GM19395 (cell line): ENCODE results near the gene ANKIB1.
"Not testable (repeated sequence)": the region's sequence is repeated elsewhere in the genome, so short reads cannot be mapped to it uniquely, and the experiment has no call there.

Experiments
- ATAC-seq: cut with Tn5 transposase; IDR thresholded peaks from one replicate; pipeline ENCODE4 v1.9.1; 2021; ENCODE audit warnings: mild to moderate bottlenecking, moderate library complexity; ENCODE audit not compliant: unreplicated experiment

The ANKIB1 gene

DNA sequence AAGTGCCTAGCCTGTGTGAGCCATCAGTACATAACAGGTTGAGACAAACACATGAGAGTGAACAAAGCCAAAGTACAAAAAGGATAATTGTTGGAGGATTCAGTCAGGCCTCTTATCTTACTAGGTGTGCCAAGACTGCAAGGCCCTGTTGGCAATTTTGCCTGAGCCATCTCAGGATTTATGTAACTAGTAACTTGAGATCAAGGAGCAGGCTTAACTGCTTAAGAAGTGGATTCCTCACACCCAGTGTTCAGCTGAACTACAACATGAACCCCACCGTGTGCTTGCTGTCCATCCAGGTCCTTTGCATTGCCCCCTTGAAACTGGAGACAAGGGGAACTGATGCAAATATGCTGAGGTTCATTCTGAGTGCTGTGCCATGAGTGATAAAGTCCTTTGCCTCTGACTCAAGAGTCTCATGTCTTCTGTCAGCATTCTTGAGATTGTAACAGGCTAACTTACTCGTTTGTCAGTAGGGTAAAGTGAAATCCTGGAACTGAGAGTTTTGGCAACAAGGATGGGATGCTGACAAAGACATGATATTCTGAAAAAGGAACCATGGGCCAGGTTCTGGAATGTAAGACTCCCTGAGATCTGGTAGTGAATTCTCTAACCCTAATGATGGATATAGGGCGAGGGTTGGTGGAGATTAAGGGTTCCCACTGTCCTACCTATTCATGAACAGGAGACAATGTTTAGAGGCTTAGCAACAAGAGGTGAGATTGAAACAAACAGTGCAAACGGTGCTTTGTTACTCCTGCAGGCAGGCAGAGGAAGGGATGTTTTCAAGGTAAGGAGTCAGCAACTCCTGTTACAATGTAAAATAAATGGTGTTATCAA, 157.4 kb downstream of the ANKIB1 start:
- no peak for ATAC-seq

DNA sequence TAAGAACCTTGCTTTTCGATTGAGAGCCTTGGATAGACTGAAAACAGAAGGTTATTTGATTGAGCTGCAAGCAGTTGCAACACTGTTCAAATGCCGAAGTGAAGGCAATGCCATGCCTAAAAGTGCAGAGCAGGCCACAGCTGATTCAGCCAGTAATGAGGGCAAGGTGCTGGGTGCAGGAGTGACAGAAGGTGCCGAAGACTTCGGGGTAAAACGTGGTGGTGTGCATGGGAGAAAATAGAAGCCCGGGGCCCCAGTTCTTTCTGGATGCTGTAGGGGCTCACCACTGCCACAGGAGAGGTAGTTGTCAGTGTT, 157.9 kb downstream of the ANKIB1 start:
- no peak for ATAC-seq

DNA sequence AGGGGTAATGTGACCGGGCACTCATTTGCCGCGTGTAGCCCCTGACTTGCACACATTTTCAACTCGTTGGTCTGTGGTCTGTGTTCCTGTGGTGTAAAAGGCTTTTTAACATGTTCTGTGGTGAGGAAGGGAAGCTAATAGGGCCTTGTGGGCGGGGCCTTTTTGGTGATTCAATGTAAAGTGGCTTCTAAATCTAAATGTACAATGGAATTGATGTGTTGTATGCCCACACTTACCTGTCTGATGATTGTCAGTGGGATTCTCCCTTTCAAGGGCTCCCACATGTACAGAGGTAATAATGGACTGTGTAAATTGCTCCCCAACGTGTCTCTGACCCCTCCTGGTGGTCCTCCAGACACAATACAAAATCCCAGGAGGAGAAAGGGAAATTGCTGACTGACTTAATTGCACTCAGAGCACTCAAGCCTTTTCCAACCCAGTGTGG, 158.4 kb downstream of the ANKIB1 start:
- ATAC-seq: no peak

DNA sequence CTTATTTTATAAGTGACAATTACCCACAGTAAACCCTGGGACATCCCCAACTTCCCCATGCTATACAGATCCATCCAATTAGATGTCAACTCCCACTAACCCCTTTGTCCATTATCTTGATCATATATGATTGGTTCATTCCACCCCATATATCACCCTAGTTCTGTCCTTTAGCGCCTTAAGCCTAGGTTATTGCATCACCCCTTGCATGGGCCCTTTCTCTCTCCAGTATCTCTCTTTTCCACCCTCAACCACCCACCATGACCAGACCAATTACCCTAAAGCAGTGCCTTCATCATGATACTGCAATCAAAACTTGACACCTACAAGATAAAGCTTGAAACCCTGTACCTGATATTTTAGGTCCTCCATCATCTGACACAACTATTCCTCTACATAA, 163.6 kb downstream of the ANKIB1 start:
- ATAC-seq: no peak

DNA sequence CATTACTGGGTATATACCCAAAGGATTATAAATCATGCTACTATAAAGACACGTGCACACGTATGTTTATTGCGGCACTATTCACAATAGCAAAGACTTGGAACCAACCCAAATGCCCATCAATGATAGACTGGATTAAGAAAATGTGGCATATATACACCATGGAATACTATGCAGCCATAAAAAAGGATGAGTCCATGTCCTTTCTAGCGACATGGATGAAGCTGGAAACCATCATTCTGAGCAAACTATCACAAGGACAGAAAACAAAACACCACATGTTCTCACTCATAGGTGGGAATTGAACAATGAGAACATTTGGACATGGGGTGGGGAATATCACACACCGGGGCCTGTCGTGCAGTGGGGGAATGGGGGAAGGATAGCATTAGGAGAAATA, 164.4 kb downstream of the ANKIB1 start:
- not testable (repeated sequence) for ATAC-seq

DNA sequence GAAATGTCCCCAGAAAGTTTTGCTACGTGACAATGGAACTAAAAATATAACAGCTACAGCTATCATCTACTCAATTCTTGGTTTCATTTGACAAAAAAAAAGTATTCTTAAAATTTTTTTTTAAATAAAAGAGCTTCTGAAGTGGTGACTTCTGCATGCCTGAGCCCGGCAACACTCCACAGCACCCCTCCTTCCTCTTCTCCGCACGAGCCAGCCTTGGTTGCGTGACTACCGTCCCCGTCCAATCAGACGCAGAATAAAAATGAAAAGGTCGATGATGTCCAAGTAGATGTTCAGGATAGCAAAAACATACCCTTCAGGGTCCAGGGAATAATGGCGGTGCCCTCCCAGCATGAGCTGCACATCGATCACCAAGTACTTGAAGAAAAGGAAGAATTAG, 167.0 kb downstream of the ANKIB1 start:
- ATAC-seq: no peak

DNA sequence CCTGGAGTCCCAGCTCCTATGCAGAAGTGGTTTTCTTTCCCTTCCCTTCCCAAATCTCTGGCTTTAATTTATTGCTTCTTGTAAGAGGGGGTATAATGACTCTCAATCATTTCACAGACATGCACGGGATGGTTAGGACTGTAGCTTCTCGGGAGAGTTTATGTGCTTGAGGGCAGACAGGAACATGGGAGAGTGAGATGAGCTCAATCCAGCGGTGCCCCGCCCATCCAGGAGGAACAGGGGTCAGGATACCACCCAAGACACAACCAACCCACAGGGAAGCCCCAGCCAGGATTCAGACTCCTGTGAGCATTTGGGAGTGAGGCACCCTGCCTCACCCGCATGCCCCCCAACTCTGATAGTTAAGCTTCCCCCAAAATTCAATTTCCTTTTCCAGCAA, 167.8 kb downstream of the ANKIB1 start:
- no peak for ATAC-seq

DNA sequence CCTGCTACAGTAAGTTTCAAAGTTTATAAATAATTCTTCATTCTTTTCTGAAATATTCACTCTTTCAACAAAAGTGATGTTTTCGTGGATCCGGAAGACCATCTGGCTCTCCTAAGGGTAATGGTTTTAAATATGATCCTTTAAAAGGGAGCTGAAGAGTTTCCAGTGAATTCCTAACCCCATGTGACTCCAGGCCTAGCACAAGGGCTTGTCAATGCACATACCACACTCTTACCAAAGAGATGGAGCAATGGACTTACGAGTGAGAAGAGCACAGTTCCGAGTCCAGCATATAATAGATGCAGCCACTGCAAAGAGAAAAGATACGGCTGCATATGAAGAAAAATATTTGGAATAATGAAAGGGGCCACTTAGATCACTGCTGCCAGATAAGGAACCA, 169.5 kb downstream of the ANKIB1 start:
- ATAC-seq: no peak

DNA sequence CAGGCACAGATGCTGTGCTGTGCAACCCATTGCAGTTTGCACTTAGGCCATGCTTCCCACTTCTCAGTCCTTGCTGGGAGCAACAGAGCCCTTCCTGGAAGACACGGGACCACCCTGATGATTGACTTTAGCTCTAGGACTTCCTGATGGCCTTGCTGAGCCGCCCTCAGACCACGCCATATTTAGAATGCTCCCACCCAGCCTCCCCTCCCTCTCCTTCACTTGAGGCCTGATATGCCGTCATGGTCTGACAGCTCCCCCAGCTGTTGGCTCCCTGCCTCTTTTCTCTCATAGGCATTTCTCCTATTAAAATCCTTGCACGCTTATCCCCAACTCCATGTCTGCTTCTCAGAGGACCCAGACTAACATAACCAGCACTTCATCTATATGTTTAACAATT, 172.1 kb downstream of the ANKIB1 start:
- no peak for ATAC-seq

DNA sequence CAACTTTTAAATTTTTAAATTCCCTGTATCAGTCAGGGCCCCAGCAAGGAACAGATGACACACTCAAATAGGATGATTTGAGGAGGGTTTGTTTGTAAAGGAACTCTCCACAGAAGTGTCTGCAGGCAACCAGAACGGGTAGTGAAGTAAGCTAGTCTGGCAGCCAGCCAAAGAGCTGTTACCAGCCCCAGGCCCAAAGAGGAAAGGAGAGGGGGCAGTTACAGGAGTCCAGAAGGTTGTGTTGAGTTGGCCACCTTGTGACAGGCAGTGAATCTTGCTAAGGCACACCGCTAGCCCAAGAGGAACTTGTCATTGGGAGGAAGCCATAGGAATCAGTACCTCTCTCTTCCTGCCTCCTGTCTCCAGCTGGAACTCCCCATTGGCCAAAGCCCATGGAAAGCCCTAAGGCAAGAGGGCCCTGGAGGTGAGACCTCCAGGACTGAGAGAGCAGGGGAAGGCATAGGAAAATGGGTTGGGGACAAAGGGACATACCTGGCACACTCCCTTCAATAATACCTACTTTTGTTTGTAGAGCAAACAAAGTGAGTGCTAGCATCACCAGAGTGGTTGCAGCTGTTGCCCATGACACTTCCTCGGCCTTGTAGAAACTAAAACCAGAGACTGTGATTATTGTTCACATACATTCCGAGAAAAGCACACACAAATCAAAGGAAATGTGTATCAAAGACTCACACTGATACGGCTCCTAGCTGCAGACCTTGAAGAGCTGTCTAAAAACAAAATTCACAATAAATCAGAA, 176.1 kb downstream of the ANKIB1 start:
- ATAC-seq: no peak

DNA sequence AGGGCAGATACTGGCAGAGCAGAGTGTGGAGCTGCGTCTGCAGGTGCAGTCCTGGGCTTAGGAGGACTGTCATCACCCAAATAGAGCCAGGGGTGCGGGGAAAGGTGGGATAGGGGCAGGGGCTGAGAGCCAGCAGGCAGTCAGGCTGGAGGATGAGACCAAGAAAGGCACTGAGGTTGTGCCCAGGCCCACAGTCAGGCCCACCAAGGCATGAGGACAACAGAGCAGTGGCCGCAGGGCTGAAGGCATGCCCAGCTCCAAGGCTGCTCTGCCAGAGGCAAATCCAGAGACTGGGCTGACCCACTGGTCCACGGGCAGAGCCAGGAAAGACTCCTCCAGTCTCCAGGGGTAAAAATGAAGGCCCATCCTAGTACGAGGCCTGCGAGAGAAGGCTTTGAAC, 177.2 kb downstream of the ANKIB1 start:
- ATAC-seq: no peak

DNA sequence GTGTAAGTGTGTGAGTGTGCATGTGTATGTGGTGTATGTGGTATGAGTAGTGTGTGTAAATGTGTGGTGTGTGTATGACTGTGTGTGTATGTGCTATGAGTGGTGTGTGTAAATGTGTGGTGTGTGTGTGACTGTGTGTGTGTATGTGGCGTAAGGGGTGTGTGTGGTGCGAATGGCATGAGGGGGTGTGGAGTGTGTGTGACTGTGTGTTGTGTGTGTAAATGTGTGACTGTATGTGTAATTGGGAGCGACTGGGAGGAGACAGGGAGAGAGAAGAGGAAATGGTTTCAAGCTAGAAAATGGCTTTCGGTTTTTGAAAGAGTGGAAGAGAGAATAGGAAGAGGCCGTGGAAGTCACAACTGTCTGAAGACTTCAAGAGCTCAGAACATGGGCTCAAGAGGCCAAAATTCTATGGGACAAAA, 177.9 kb downstream of the ANKIB1 start:
- ATAC-seq: no peak

DNA sequence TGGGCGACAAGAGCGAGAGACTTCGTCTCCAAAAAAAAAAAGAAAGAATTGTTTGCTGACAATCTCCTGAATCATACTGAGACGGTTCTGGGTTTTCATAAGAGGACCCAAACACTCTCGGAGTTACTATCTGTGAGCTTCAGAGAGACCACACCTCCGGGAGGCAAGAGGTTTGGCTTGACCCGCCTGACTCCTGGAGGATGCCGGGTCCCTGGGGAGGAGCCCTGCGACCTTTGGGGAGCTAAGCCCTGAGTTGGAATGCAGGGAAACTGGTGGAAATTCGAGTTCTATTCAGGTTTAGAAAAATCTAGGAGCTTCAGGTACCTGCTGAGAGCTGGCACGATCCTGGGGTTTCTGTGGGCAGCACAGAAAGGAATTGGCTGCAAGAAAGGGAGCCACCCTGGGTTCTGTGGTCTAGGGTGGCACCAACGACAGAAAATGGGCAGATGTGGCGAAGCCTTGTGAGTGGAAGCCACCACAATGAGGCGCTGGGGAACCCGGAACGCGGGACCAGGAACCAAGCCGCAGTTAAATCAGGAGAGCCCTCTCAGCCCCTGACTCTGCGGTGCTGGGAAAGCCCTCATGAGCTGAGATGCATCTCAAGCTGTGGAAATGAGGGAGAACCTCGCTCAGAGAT, 179.7 kb downstream of the ANKIB1 start:
- ATAC-seq: no peak

DNA sequence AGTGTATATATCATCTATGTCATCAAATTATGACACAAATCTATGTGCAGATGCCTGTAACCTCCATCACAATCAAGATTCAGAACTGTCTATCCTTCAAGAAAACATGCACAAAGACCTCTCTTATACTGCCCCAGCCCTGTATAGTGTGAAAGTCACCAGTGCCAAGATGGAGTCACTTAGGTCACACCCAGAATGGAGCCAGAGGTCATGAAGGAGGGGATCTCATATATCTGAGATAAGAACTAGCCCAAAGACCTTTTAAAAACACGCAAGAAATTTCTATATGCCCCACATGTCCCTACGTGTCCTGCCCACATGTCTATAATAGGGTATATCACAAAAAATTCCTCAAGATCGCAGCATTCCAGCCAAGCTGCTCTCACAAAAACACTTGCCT, 181.4 kb downstream of the ANKIB1 start:
- ATAC-seq: no peak

DNA sequence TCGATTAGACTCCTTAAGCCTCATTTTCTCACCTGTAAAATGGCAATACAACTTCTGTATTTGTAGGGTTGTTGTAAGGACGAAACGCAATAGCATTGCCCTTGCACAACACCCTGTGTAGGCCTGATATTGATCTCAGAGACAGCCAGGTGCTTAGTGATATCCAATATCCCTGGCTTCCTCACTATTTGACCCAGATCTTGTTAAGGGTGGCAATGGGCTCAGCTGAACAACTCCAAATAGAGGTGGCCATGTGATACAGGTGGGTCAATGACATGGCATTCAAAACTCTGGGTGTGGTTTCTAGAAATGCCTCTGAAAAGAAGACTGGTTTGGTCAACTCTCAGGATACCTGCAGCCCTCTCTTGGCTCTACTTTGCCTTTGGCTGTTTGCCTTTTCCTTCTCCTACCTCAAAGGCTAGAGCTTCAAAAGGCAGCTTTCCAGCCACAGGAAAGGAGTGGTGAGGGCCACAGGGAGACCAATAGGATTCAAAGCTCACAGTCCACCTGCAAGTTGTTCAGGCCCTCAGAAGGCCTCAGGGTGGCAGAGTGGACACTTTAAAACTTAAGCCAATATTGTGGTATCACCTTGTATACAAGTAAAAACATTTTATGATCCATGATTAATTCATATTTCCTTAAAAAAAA, 186.6 kb downstream of the ANKIB1 start:
- ATAC-seq: no peak

DNA sequence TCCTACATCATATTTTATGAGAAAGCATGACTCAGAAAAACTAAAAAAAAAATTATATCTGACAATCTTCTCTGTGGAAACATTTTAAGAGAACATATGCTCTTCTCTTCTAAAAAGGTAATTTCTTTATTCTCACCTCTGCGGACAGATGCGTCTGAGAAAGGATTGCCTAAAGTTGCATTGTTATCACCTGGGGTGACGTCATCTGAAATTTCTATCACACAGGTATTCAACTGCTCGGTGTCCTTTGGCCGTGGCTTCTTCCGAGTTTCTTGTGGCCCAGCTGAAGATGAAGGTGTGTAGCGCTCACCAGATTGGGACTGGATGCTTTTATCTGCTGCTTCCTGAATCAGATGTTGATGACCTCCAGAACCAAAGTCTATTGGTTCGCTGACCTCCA, 187.2 kb downstream of the ANKIB1 start:
- ATAC-seq: no peak

DNA sequence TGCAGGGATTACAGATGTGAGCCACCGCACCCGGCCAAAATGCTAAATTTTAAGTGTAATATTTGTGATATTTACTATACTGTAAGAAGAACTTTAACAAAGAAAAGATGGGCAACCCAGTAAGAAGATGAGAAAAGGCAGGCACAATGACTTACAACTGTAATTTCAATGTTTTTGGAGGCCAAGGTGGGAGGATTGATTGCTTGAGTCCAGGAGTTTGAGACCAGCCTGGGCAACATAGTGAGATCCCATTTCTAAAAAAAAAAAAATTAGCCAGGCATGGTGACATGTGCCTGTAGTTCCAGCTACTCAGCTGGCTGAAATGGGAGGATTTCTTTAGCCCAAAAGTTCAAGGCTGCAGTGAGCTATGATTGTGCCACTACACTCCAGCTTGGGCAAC, 189.8 kb downstream of the ANKIB1 start:
- ATAC-seq: no peak

DNA sequence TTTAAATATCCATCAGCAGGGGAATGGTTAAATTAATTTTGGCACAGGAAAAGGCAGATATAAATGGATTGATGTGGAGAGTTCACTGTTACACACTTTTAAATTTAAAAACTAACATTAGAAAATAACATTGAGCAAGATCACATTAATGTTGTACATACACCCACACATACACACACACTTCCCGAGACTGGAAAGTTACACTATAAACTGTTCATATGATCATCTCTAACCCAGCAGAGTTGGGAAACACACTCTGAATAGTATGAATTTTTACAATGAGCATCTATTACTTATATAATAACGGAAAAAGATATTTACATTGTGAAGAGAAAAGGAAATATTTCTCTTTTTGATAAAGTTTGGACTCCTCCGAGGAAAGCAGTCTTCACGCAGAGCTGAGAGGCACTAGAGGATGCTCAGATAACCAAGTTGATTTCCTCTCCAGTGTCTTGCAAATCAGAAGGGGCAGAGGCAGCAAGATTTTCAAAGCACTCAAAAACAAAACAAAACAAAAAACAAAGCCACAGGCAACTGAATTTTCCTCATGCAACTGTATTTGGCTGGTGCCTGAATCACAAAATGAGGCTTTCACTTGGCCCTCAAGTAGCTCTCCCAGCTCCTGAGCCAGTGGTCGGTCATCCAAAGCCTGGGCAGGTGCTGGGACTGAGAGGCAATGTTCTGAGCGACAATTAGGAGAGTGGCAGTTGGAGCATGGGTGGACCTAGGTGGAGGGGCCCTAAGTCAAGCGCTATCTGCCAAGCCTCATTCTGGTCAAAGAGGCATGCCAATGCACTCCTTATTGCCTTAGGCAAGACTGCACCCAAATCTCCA, 191.1 kb downstream of the ANKIB1 start:
- ATAC-seq: no peak

DNA sequence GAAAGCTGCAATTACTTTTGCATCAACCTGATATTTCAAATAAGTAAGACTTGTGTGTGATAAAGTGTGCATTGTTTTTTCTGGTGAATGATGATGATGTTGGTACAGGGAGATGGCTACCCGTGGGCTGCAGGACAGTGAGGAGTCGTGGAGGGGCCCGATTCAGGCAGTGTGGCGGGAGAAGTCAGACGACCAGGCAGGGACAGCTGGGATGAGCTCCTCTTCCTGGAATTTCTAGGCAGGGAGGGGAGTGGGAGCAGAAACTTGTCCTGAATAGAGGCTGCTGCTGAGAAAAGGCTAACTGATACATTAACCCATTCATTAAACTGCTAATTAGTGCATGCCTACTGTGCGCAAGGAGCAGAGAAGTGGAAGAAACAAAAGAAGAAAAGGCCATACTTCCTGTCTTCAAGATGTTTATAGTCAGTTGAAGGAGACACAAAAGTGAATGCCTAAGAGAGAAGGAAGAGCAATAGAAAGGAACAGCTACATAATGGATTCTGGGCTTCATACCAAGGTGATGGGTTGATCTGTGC, 192.2 kb downstream of the ANKIB1 start:
- ATAC-seq: no peak

DNA sequence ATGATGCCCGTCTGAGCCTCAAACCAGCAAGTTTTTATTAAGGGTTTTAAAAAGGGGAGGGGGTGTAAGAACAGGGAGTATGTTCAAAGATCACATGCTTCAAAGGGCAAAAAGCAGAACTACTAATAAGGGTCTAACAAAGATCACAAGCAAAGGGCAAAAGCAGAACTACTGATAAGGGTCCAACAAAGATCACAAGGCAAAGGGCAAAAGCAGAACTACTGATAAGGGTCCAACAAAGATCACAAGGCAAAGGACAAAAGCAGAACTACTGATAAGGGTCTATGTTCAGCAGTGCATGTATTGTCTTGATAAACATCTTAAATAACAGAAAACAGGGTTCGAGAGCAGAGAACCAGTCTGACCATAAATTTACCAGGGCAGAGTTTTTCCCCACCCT, 196.9 kb downstream of the ANKIB1 start:
- not testable (repeated sequence) for ATAC-seq
